Measurements from ENCODE around the gene TMEM181.

TMEM181 gene

DNA sequence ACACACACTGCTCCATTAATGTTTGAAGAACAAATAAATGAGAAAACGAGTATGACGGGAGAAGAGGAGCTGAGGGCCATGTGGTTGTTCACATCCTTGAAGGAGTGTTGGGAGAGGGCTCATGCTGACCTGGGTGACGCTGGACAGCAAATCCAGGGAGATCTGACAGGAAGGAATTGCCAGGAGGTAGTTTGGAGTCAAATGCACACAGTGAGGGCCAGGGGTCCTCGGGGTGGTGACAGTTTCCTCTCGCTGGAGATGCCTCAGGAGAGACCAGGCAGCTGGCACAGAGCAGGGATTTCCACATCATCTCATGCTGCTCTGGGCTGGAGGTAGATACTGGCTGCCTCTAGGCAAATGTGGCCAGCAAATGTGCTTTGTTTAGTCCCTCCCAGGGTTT is 2.0 kb upstream of the TMEM181 start:
- TF ChIP-seq POLR2AphosphoS5 (IDR thresholded peaks at IDR 0.05; ENCODE audit: low read depth, low read length) (no peak), TAF1 (IDR thresholded peaks at IDR 0.05; ENCODE audit: borderline replicate concordance, low read depth, low read length) (no peak), POLR2A (IDR thresholded peaks at IDR 0.05; ENCODE audit: low read depth, low read length) (no peak)
- DNase-seq (ENCODE audit: insufficient read length) (no peak), FAIRE-seq (no peak)

DNA sequence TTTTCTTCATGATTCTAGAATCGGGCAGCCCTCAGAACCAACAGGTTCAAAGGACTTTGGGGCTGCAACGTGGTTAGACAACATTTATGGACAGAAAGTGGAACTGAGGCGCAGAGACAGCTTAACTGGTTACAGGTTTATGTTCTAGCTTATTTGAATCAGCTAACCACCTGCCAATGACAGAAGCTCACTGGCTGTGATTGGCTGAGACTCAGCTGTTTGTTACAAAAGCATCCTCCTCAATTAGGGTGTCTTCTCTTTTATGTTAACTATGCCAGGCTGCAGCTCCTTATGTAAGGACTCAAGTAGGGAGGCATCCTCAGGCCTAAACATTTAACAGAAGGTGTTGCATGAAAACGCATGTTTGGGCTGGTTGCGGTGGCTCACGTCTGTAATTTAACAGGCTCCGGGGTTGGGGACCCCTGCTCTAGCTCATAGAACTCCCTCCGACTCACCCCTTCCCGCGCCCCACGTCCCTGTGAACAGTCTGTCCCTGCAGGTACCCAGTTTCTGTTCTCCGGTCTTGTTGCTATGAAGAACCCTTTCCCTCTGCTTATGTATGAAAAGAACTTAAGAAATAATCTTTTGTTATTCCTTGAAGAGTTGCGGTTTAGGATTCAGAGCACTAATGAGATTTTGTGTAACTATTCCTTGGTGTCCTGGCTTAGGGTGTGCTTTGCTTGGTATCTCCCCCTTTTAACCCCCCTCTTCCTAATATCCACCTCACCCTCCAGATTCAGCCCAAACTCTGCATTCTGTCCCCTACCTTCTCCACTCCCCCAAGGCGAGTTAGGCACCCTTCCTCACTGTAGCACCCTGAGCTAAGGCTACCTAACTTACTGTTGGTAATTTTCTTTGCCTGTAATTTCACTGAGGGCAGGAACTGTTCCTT is 1.2 kb upstream of the TMEM181 start:
- no peak for DNase-seq (ENCODE audit: insufficient read length)
- FAIRE-seq: no peak
- no peak for TF ChIP-seq POLR2AphosphoS5 (IDR thresholded peaks at IDR 0.05; ENCODE audit: low read depth, low read length)
- TF ChIP-seq TAF1 (IDR thresholded peaks at IDR 0.05; ENCODE audit: borderline replicate concordance, low read depth, low read length): no peak
- TF ChIP-seq POLR2A (IDR thresholded peaks at IDR 0.05; ENCODE audit: low read depth, low read length): no peak

DNA sequence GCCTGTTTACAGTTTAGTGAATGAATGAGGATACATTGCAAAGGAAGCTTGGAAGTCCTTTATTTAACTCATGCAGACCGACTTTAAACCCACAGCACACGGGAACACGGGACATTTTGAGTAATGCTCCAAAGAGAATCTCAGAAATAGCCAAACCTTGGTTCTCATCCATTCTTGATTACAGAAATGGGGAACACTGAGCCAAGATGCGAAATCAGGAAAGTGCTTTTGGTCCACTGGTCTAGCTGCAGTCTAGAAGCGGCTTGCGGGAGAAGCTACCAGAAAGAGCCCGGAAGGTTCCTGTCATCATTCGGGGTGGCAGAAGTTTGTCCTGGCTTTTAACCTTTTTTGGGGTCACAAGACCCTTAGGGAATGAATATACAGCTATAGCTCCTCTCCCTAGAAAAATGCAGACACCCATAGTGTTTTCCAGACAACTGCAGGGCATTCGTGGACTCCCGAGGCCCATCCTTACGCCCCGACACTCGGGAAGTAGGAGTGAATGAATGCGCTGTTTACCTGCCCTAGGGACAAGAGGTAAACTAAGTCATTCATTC is 475 bp upstream of the TMEM181 start:
- FAIRE-seq (no peak), DNase-seq (ENCODE audit: insufficient read length) (no peak)
- no peak for TF ChIP-seq POLR2A (IDR thresholded peaks at IDR 0.05; ENCODE audit: low read depth, low read length)
- no peak for TF ChIP-seq POLR2AphosphoS5 (IDR thresholded peaks at IDR 0.05; ENCODE audit: low read depth, low read length)
- no peak for TF ChIP-seq TAF1 (IDR thresholded peaks at IDR 0.05; ENCODE audit: borderline replicate concordance, low read depth, low read length)

DNA sequence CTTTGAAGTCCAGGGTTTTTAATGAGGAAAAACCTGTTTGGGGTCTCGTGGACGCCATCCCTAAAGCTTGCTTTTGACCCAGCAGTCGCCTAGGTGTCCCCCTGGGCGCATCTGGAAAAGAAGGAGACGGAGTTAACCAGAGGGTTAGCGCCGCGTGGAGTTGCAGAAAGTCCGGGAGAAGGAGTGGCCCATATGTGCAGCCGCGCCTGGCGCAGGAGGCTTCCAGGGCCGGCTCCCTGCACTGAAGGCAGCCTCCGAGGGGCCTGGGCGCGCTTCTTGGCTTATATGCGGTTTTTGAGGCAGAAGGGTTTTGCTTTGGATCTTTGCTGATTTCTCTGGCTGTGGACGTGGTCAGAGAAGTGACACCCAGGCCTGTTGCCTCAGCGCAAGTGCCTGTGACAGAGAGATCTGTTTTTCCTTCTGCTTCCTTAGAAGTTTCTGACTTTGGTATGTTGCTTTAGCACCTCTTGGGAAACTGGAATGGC is 987 bp downstream of the TMEM181 start:
- TF ChIP-seq POLR2A (IDR thresholded peaks at IDR 0.05; ENCODE audit: low read depth, low read length) (no peak), POLR2AphosphoS5 (IDR thresholded peaks at IDR 0.05; ENCODE audit: low read depth, low read length) (no peak), TAF1 (IDR thresholded peaks at IDR 0.05; ENCODE audit: borderline replicate concordance, low read depth, low read length) (no peak)
- DNase-seq (ENCODE audit: insufficient read length) (no peak), FAIRE-seq (no peak)

DNA sequence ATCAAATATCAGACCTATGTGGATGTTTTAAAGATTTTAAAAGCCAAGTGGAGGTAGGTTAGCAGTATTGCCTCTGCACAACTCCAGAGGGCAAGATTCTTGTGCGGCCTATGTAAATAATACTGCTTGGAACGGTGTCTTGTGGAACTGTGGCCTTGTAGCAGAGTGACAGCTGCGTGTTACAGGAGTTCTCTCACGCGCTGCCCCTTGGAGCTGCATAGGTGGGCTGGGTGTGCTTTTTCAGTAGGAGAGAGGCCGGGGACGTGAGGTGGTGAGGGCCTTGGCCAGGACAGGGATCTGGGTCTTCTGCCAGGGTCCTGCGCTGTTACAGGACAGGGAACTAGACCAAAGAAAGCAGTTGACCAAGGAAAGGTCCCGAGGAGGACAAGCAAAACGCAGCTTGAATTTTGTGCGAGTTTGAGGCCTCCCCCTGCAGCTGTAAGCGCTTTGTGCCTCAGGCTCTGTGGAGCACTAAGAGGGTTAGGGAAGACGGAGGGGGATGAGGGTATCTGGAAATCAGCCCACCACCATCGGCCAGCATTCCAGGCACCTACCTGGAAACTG is 1.5 kb downstream of the TMEM181 start:
- no peak for FAIRE-seq
- DNase-seq (ENCODE audit: insufficient read length): no peak

DNA sequence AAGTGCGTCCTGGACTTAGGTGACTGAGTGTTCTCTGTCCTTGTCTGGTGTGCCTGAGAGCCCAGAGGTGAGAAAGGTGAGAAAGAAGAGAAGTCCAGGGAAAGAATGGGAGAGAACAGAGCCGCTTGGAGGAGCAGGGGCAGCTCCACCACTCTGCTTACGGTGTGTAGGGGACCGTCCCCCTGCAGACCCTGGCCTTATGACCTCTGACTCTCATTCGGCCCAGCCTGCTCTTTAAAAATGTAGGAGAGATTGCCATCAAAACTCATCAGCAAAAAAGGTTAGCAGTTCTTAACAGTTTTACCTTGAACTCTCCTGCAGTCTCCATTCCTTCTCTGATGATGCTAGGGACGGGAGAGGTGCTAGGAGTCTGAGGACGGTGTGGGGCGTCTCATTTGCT is 2.0 kb downstream of the TMEM181 start:
- no peak for FAIRE-seq
- no peak for TF ChIP-seq POLR2A (IDR thresholded peaks at IDR 0.05; ENCODE audit: low read depth, low read length)
- TF ChIP-seq TAF1 (IDR thresholded peaks at IDR 0.05; ENCODE audit: borderline replicate concordance, low read depth, low read length): no peak
- no peak for TF ChIP-seq POLR2AphosphoS5 (IDR thresholded peaks at IDR 0.05; ENCODE audit: low read depth, low read length)
- DNase-seq (ENCODE audit: insufficient read length): no peak

More for the DNA sequence above, 1.5 kb downstream of the TMEM181 start:
- no peak for TF ChIP-seq TAF1 (IDR thresholded peaks at IDR 0.05; ENCODE audit: borderline replicate concordance, low read depth, low read length)

DNA sequence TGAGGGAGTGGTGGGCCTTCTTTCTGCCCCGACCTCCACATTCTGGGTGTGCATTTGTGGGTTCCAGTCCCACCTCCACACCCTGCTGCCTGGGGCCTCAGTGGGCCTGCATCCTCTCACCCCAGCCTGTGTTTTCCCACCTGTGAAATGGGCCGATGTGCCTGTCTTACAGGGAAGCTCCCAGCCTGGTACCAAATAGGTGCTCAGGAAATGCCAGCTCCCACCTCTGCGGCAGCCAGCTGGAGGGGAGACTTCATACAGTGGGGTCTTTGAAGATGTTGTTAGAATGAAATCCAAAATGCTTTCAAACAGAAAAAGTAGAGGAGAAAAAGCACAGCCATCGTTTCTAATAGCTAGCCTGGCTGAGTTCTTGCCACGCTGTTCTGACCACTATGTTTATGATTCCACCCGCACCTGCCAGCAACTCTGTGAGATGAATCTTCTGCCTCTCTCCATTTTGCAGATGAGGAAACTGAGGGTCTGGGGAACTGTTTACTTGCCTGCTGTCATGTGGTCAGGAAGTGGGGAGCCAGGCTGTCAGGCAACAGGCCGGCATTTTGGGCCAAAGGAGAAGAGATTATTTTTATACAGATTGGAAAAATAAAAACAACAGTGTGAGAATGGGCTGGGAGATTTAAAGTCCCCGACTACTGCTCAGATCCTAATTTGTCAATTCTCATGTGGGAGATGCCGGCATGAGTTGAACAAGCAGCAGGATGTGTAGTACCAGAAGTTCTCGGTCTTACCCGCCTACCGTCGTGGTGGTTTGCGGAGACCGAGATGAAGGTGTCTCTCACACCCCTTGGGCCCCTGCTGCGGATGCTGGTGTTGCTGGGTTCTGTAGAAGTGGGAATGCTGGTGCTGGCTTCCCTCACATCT is 4.6 kb downstream of the TMEM181 start:
- no peak for FAIRE-seq
- no peak for DNase-seq (ENCODE audit: insufficient read length)
- TF ChIP-seq POLR2AphosphoS5 (IDR thresholded peaks at IDR 0.05; ENCODE audit: low read depth, low read length) (no peak), POLR2A (IDR thresholded peaks at IDR 0.05; ENCODE audit: low read depth, low read length) (no peak), TAF1 (IDR thresholded peaks at IDR 0.05; ENCODE audit: borderline replicate concordance, low read depth, low read length) (no peak)

DNA sequence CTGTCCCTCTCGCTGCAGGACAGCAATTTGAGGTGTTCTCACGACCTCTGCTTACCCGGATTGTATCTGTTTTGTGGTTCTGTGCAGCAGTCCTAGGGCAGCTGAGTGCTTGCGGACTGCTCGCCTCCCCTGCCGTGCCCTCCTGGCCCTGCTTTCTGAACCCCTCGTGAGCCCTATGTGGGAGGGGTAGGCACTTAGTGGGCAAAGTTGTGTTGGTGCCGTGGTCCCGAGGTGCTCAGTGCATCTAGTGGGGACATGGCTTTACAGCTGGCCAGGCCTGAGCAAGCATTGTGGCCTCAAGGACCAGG is 5.2 kb downstream of the TMEM181 start:
- FAIRE-seq: no peak
- TF ChIP-seq TAF1 (IDR thresholded peaks at IDR 0.05; ENCODE audit: borderline replicate concordance, low read depth, low read length) (no peak), POLR2AphosphoS5 (IDR thresholded peaks at IDR 0.05; ENCODE audit: low read depth, low read length) (no peak; the same call in 1 of the 2 replicates), POLR2A (IDR thresholded peaks at IDR 0.05; ENCODE audit: low read depth, low read length) (no peak)
- no peak for DNase-seq (ENCODE audit: insufficient read length)

DNA sequence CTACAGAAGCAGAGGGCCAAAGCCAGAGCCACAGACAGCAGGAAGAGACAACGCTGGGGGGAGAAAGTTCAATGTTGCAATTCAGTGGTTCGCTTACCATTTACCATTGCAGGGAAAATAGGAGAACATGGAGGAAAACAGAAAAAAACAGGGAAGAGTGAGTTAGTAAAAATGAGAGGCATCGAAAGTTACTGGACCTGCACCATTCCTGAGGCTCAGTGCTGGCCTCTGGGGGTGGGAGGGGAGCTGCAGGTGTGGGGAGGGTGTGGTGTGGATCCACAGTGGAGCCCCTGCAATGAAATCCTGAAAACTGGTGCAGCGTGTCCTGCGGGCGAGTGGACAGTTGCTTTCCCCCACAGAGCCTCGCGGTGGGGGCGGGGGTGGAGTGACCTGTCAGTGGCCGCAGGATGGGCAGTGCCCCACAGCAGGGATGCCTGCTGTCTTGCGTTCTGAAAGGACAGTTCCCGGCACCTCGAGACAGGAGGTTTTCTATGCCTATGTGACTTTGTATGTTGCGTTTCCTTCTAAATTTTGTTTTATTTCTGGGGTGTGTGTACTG is 5.7 kb downstream of the TMEM181 start:
- DNase-seq (ENCODE audit: insufficient read length) (no peak), FAIRE-seq (no peak)
- TF ChIP-seq POLR2A (IDR thresholded peaks at IDR 0.05; ENCODE audit: low read depth, low read length) (no peak), TAF1 (IDR thresholded peaks at IDR 0.05; ENCODE audit: borderline replicate concordance, low read depth, low read length) (no peak)

DNA sequence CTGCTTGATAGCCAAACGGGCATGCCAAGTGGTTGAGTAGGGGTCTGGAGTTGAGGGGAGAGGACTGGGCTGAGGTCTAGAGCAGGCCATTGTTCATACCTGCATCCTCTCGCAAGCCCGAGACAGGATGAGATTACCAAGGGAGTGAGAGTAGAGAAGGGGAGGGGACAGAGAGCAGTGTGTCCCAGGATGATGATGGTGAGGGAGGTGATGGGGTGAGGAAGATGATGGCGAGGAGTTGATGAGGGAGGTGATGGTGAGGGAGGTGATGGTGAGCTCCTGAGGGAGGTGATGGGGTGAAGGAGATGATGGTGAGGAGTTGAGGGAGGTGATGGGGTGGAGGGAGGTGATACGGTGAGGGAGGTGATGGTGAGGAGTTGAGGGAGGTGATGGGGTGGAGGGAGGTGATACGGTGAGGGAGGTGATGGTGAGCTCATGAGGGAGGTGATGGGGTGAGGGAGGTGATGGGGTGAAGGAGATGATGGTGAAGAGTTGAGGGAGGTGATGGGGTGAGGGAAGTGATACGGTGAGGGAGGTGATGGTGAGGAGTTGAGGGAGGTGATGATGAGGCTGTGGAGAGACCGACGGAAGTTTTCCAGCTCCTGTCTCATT is 6.4 kb downstream of the TMEM181 start:
- FAIRE-seq: no peak
- TF ChIP-seq POLR2AphosphoS5 (IDR thresholded peaks at IDR 0.05; ENCODE audit: low read depth, low read length) (no peak; the same call in 1 of the 2 replicates), TAF1 (IDR thresholded peaks at IDR 0.05; ENCODE audit: borderline replicate concordance, low read depth, low read length) (no peak), POLR2A (IDR thresholded peaks at IDR 0.05; ENCODE audit: low read depth, low read length) (no peak)
- DNase-seq (ENCODE audit: insufficient read length): no peak

DNA sequence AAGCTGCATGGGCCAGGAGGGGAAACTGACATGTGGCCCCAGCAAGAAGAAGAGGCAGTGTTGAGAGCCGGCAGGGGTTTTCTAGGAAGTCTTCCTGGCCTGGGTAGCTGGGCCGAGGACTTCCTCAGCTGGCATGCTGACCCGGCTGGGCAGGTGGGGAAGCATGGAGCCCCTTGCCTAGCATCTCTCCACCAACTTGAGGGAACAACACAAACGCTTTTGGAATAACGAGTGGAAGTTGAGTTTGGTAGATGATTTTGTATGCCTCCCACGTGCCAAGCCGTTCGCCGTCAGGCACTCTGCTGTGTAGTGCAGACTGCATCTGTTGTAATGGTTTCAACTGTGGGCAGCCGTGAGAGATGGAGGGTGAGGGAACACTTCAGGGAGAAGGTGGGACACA is 7.3 kb downstream of the TMEM181 start:
- FAIRE-seq: no peak
- TF ChIP-seq POLR2AphosphoS5 (IDR thresholded peaks at IDR 0.05; ENCODE audit: low read depth, low read length) (no peak), TAF1 (IDR thresholded peaks at IDR 0.05; ENCODE audit: borderline replicate concordance, low read depth, low read length) (no peak), POLR2A (IDR thresholded peaks at IDR 0.05; ENCODE audit: low read depth, low read length) (no peak)
- no peak for DNase-seq (ENCODE audit: insufficient read length)

All from GM12892 (cell line).